Glutamatergic neuron (in vitro differentiated cells): Measurements from ENCODE around the gene PMVK. TPM values are rescaled to one million over a fixed set of nuclear protein-coding genes. Genes with fewer than 3 reads are reported as not detected.

ENCODE experiments used
- DNase-seq: peaks from one replicate; pipeline ENCODE4 v3.0.0; 2022
- H3K27ac Mint-ChIP-seq: one replicate; pipeline ENCODE4 v1.8.0; 2020; ENCODE audit warnings: mild to moderate bottlenecking, mixed read lengths, inconsistent platforms; ENCODE audit not compliant: unreplicated experiment
- H3K27me3 Mint-ChIP-seq: one replicate; pipeline ENCODE4 v1.8.0; 2020; ENCODE audit warnings: mild to moderate bottlenecking, moderate library complexity, mixed read lengths, inconsistent platforms; ENCODE audit not compliant: unreplicated experiment
- H3K36me3 Mint-ChIP-seq: one replicate; pipeline ENCODE4 v1.8.0; 2020; ENCODE audit warnings: mild to moderate bottlenecking, mixed read lengths, inconsistent platforms; ENCODE audit not compliant: unreplicated experiment
- H3K4me1 Mint-ChIP-seq: one replicate; pipeline ENCODE4 v1.8.0; 2020; ENCODE audit warnings: mild to moderate bottlenecking, low read depth, mixed read lengths, inconsistent platforms; ENCODE audit not compliant: unreplicated experiment
- H3K4me3 Mint-ChIP-seq: one replicate; pipeline ENCODE4 v1.8.0; 2020; ENCODE audit warnings: mild to moderate bottlenecking, mixed read lengths, inconsistent platforms; ENCODE audit not compliant: unreplicated experiment
- H3K9me3 Mint-ChIP-seq: one replicate; pipeline ENCODE4 v1.8.0; 2020; ENCODE audit warnings: mild to moderate bottlenecking, moderate library complexity, mixed read lengths, inconsistent platforms; ENCODE audit not compliant: unreplicated experiment
- total RNA-seq: library from RNA; stranded (reverse); fragmentation: NEBNext Ultra II Directional; extraction: Animal tissue kit (Norgen Biotek cat#: 25700); gene quantifications from one replicate; pipeline ENCODE4 v1.2.1, GENCODE V29; 2021; ENCODE audit not compliant: unreplicated experiment
- TF ChIP-seq, protein P1 (sequence below): fragments of 200-600 bp; sonication (generic); IDR thresholded peaks from one replicate; pipeline ENCODE4 v1.5.0; 2021; ENCODE audit not compliant: partially characterized antibody, unreplicated experiment

Gene PMVK
- total RNA-seq, 1 donor from 2014 or later = 30.7 TPM

DNA sequence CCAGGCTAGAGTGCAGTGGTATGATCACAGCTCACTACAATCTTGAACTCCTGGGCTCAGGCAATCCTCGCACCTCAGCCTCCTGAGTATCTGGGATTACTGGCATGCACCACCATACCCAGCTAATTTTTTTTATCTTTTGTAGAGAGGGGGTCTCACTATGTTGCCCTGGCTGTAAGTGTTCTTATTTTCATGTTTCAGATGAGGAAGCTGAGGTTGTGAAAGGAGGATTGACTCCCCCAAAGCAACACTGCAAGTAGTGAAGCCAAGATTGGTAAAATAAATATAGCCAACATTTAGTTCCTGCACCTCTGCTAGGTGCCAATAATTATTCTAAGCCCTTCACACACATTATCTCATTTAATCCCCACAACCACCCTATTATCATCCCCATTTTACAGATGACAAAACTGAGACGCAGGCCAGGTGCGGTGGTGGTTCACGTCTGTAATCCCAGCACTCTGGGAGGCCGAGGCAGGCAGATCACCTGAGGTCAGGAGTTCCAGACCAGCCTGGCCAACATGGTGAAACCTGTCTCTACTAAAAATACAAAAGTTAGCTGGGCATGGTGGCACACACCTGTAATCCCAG lies 2.1 kb downstream of the PMVK start:
- H3K36me3 Mint-ChIP-seq = no peaks in the 10 kb centered on the region
- no peak overlapping the region for H3K4me3 Mint-ChIP-seq
- H3K27ac Mint-ChIP-seq = no peak overlapping the region
- H3K27me3 Mint-ChIP-seq = peaks cover 2% of the 10 kb centered on the region
- H3K9me3 Mint-ChIP-seq = peaks cover 3% of the 10 kb centered on the region
- H3K4me1 Mint-ChIP-seq = peaks cover 9% of the 10 kb centered on the region
- DNase-seq = no peak
- TF ChIP-seq, protein P1, sequence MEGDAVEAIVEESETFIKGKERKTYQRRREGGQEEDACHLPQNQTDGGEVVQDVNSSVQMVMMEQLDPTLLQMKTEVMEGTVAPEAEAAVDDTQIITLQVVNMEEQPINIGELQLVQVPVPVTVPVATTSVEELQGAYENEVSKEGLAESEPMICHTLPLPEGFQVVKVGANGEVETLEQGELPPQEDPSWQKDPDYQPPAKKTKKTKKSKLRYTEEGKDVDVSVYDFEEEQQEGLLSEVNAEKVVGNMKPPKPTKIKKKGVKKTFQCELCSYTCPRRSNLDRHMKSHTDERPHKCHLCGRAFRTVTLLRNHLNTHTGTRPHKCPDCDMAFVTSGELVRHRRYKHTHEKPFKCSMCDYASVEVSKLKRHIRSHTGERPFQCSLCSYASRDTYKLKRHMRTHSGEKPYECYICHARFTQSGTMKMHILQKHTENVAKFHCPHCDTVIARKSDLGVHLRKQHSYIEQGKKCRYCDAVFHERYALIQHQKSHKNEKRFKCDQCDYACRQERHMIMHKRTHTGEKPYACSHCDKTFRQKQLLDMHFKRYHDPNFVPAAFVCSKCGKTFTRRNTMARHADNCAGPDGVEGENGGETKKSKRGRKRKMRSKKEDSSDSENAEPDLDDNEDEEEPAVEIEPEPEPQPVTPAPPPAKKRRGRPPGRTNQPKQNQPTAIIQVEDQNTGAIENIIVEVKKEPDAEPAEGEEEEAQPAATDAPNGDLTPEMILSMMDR = no peak

DNA sequence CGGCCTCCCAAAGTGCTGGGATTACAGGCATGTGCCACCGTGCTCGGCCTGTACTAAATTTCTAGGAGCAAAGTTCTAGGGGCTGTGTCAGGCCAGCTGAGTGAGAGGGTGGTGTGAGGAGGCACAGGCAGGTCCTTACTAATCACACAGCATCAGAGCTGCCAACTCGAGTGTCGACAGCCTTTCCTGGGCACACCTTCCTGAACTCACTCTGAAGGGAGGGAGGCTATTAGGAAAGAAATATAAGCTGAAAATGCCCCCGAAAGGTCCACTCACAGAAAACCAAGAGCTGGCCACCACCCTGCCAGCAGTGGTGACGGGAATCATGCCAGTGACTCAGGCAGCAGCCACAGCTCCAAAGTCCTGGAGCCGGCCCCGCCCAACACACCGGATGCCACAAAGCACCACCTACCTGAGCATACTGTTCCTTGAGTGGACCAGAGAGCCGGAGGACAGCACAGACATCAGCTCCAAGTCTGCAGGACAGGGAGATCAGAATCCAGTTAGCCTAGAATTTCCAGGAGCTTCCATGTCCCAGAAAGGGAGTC lies 4.5 kb downstream of the PMVK start:
- H3K4me1 Mint-ChIP-seq = peaks cover 2% of the 10 kb centered on the region
- H3K27me3 Mint-ChIP-seq = no peaks in the 10 kb centered on the region
- H3K9me3 Mint-ChIP-seq = peaks cover under 1% of the 10 kb centered on the region
- DNase-seq = no peak
- no peak overlapping the region for H3K4me3 Mint-ChIP-seq
- H3K27ac Mint-ChIP-seq = no peak overlapping the region
- H3K36me3 Mint-ChIP-seq = no peaks in the 10 kb centered on the region
- TF ChIP-seq, protein P1 = no peak

DNA sequence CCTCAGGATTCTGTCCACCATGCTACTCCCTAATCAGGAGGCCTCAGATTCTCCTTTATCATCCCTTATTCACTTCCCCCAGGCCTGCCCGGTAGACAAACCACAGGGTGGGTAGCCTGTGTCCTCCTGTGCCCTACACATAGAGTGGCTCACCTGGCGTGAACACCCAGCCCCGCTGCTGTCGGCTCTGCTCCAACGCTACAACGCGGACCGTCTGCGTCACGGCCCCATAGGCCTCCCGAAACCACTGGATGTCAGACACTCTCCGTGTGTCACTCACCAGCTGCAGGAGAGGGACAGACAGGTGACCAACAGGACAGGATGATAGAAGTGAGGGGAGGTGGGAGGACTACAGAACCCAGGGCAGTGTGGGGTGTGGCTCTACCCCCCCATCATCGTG lies 10.3 kb downstream of the PMVK start:
- TF ChIP-seq, protein P1 = no peak
- H3K4me1 Mint-ChIP-seq = no peaks in the 10 kb centered on the region
- H3K27ac Mint-ChIP-seq = no peak overlapping the region
- no peaks in the 10 kb centered on the region for H3K36me3 Mint-ChIP-seq
- no peak overlapping the region for H3K4me3 Mint-ChIP-seq
- H3K27me3 Mint-ChIP-seq = no peaks in the 10 kb centered on the region
- no peaks in the 10 kb centered on the region for H3K9me3 Mint-ChIP-seq
- no peak for DNase-seq

DNA sequence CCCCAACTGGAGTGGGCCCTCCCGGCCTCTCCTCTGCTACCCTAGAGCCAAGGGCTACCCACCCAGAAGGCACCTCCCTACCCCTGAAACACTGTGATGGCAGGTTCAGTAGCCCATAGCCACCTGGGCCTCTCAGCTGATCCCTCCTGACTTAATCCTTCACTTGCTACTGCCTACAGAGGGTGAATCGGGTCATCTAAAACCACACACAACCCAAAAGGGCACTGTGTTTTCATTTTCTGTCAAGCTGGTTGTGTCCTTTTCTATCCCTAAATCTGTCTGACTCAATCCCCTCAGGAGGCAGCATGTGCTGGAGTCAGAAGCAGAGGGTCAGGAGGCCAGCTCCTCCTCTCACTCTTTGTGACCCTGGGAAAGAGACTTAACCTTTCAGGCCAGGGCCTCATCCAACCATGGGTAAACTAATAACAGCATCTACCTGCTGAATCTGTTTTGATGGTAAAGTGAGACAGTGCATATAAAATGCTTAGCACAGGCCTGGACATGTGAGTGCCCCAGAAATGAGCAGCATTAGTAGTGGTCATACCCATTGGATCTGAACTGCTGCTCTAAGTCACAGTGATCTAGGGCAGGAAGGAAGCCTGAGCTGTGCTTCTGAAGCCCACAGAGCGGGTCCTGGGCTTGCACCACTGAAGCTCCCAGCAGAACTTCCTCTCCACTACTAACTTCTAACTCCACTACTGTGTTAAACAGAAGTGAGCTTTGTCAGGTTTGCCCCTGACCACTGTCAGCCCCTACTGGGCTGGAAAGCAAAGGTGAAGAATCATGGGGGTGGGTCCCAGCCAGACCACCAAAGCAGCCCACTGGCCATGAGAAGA lies 11.0 kb downstream of the PMVK start:
- no peak overlapping the region for H3K27ac Mint-ChIP-seq
- H3K4me3 Mint-ChIP-seq = no peak overlapping the region
- no peaks in the 10 kb centered on the region for H3K9me3 Mint-ChIP-seq
- no peak for DNase-seq
- no peaks in the 10 kb centered on the region for H3K36me3 Mint-ChIP-seq
- TF ChIP-seq, protein P1 = no peak
- H3K4me1 Mint-ChIP-seq = no peaks in the 10 kb centered on the region
- no peaks in the 10 kb centered on the region for H3K27me3 Mint-ChIP-seq

DNA sequence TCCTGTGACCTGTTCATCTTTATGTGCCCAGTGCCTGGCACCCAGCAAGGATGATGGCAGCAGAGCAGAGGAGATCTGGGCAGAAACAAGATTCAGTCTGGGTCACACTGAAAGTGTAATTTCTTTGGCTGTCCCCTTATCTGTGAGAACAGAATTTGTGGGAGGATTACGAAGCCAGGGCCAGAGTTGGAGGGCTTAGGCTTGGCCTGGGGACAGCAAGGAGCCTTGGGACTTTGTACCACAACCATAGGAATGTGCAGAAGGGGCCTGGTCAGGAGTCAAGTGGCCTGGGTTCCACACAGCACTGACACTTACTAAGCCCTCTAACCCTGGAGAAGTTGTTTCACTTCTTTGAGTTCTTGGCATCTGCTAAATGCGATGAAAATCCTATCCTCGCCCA lies 12.8 kb downstream of the PMVK start:
- TF ChIP-seq, protein P1 = no peak
- no peak for DNase-seq

More for the DNA sequence above, 12.8 kb downstream of the PMVK start:
- Mint-ChIP-seq H3K27ac (no peak overlapping the region), H3K36me3 (no peaks in the 10 kb centered on the region), H3K4me1 (no peaks in the 10 kb centered on the region), H3K27me3 (no peaks in the 10 kb centered on the region), H3K9me3 (no peaks in the 10 kb centered on the region), H3K4me3 (no peak overlapping the region)
